A549 (cell line): ENCODE results near the gene FOSL2.

Experiments used
- CEBPB ChIP-seq, 2 experiments: fragments of >200 bp in 1 of 2; sonication (Bioruptor Twin) in 1 of 2; formaldehyde crosslinking in 1 of 2; IDR thresholded peaks; 2 replicates each; pipeline ENCODE4 v1.6.1; 2012 to 2016
- EP300 ChIP-seq, 2 experiments: fragments of >200 bp; sonication (Bioruptor Twin); formaldehyde crosslinking; IDR thresholded peaks; 2 replicates in 1 of 2; 3 replicates in 1 of 2; pipeline ENCODE4 v1.6.1; 2016 to 2017
- ESRRA ChIP-seq: fragments of 150-350 bp; IDR thresholded peaks from 2 replicates; pipeline ENCODE4 v1.6.1; 2014; ENCODE audit warnings: mild to moderate bottlenecking, low read length, borderline replicate concordance
- JUN ChIP-seq, 2 experiments: fragments of >200 bp; sonication (Bioruptor Twin); formaldehyde crosslinking; IDR thresholded peaks; 2 replicates in 1 of 2; 3 replicates in 1 of 2; pipeline ENCODE4 v1.6.1; 2016 to 2017
- KDM5A ChIP-seq: fragments of 200-600 bp; sonication (generic); IDR thresholded peaks from 2 replicates; pipeline ENCODE4 v1.6.1; 2016; ENCODE audit warnings: antibody characterized with exemption, mild to moderate bottlenecking
- MYC ChIP-seq: IDR thresholded peaks from 2 replicates; pipeline ENCODE4 v1.6.1; 2012; ENCODE audit warnings: mild to moderate bottlenecking, inconsistent platforms, low read length, improper control_type of control experiment, borderline replicate concordance
- PHF8 ChIP-seq: fragments of 200-600 bp; sonication (generic); IDR thresholded peaks from 2 replicates; pipeline ENCODE4 v1.6.1; 2016; ENCODE audit warnings: low read depth, mild to moderate bottlenecking, antibody characterized with exemption, moderate library complexity, borderline replicate concordance
- POLR2A ChIP-seq: IDR thresholded peaks from 2 replicates; pipeline ENCODE4 v1.6.1; 2012; ENCODE audit warnings: mild to moderate bottlenecking, low read length
- RAD21 ChIP-seq, 2 experiments: fragments of >200 bp in 1 of 2; sonication (Bioruptor Twin) in 1 of 2; formaldehyde crosslinking in 1 of 2; IDR thresholded peaks in 1 of 2; conservative IDR thresholded peaks in 1 of 2; 2 replicates in 1 of 2; 3 replicates in 1 of 2; pipeline ENCODE4 v1.6.1; 2012 to 2018; ENCODE audit warnings: inconsistent platforms in 1 of 2
- TF ChIP-seq, protein P1 (sequence below): fragments of >200 bp; sonication (Bioruptor Twin); formaldehyde crosslinking; IDR thresholded peaks from 3 replicates; pipeline ENCODE4 v1.5.1; 2016
- TF ChIP-seq, protein P2 (sequence below): IDR thresholded peaks from 2 replicates; pipeline ENCODE4 v1.6.1; 2012
- TF ChIP-seq, protein P3 (sequence below): fragments of 200-600 bp; sonication (generic); IDR thresholded peaks from 2 replicates; pipeline ENCODE4 v1.6.1; 2016; ENCODE audit warnings: antibody characterized with exemption, mild to moderate bottlenecking, moderate library complexity

DNA sequence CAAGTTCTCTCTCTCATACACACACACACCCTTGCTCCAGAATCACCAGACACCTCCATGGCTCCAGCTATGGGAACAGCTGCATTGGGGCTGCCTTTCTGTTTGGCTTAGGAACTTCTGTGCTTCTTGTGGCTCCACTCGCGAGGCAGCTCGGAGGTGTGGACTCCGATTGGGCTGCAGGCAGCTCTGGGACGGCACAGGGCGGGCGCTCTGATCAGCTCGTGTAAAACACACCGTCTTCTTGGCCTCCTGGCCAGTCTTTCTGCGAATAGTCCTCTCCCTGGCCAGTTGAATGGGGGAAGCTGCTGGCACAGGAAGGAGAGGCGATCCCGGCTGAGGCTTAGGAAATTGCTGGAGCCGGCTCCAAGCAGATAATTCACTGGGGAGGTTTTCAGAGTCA lies 22.4 kb downstream of the FOSL2 start:
- no peak for TF ChIP-seq EP300 (IDR thresholded peaks at IDR 0.05)
- no peak for TF ChIP-seq MYC
- TF ChIP-seq CEBPB (IDR thresholded peaks at IDR 0.05): no peak
- TF ChIP-seq POLR2A: no peak
- TF ChIP-seq, protein P1, sequence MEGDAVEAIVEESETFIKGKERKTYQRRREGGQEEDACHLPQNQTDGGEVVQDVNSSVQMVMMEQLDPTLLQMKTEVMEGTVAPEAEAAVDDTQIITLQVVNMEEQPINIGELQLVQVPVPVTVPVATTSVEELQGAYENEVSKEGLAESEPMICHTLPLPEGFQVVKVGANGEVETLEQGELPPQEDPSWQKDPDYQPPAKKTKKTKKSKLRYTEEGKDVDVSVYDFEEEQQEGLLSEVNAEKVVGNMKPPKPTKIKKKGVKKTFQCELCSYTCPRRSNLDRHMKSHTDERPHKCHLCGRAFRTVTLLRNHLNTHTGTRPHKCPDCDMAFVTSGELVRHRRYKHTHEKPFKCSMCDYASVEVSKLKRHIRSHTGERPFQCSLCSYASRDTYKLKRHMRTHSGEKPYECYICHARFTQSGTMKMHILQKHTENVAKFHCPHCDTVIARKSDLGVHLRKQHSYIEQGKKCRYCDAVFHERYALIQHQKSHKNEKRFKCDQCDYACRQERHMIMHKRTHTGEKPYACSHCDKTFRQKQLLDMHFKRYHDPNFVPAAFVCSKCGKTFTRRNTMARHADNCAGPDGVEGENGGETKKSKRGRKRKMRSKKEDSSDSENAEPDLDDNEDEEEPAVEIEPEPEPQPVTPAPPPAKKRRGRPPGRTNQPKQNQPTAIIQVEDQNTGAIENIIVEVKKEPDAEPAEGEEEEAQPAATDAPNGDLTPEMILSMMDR: no peak
- TF ChIP-seq, protein P2, sequence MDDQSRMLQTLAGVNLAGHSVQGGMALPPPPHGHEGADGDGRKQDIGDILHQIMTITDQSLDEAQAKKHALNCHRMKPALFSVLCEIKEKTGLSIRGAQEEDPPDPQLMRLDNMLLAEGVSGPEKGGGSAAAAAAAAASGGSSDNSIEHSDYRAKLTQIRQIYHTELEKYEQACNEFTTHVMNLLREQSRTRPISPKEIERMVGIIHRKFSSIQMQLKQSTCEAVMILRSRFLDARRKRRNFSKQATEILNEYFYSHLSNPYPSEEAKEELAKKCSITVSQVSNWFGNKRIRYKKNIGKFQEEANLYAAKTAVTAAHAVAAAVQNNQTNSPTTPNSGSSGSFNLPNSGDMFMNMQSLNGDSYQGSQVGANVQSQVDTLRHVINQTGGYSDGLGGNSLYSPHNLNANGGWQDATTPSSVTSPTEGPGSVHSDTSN: no peak
- TF ChIP-seq RAD21 (conservative IDR thresholded peaks at IDR 0.05 in 1 of 2, IDR thresholded peaks at IDR 0.05 in 1 of 2): no peak
- TF ChIP-seq KDM5A: no peak
- TF ChIP-seq JUN (IDR thresholded peaks at IDR 0.05): peak in 1 of 2 experiments; percentile 51; a peak in 3 of 5 replicates
- TF ChIP-seq, protein P3, sequence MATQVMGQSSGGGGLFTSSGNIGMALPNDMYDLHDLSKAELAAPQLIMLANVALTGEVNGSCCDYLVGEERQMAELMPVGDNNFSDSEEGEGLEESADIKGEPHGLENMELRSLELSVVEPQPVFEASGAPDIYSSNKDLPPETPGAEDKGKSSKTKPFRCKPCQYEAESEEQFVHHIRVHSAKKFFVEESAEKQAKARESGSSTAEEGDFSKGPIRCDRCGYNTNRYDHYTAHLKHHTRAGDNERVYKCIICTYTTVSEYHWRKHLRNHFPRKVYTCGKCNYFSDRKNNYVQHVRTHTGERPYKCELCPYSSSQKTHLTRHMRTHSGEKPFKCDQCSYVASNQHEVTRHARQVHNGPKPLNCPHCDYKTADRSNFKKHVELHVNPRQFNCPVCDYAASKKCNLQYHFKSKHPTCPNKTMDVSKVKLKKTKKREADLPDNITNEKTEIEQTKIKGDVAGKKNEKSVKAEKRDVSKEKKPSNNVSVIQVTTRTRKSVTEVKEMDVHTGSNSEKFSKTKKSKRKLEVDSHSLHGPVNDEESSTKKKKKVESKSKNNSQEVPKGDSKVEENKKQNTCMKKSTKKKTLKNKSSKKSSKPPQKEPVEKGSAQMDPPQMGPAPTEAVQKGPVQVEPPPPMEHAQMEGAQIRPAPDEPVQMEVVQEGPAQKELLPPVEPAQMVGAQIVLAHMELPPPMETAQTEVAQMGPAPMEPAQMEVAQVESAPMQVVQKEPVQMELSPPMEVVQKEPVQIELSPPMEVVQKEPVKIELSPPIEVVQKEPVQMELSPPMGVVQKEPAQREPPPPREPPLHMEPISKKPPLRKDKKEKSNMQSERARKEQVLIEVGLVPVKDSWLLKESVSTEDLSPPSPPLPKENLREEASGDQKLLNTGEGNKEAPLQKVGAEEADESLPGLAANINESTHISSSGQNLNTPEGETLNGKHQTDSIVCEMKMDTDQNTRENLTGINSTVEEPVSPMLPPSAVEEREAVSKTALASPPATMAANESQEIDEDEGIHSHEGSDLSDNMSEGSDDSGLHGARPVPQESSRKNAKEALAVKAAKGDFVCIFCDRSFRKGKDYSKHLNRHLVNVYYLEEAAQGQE: no peak
- TF ChIP-seq ESRRA: no peak
- TF ChIP-seq PHF8: no peak
